ENCODE data around the gene RPRD1B. TPM values are rescaled to one million over a fixed set of nuclear protein-coding genes. Genes with fewer than 3 reads are reported as not detected.

The RPRD1B gene
- total and polyA plus RNA-seq, 7 donors: 10.2 to 31.9 (median 27.2) TPM

GRCh38 chr20:38012332-38012731 lies 21.2 kb upstream of the RPRD1B start:
- 97 to 98% methylated on average over 8 of the region's 8 CpGs for WGBS, 2 donors
- H3K36me3 ChIP-seq: peaks cover 7 to 50% (median 10%) of the 10 kb centered on the region in 4 donors

GRCh38 chr20:38013887-38014286 lies 19.7 kb upstream of the RPRD1B start:
- H3K9me3 ChIP-seq: peaks cover 0 to 6% (median 0%) of the 10 kb centered on the region in 4 donors
- intact Hi-C loops (cut with DNase I): no loop called here
- TF ChIP-seq POLR2A (IDR thresholded peaks at IDR 0.05): no peak
- TF ChIP-seq EP300 (IDR thresholded peaks at IDR 0.05): no peak
- no peak for TF ChIP-seq CTCF (IDR thresholded peaks at IDR 0.05)
- no peak for TF ChIP-seq POLR2AphosphoS5 (IDR thresholded peaks at IDR 0.05)
- H3K4me3 ChIP-seq: no peak overlapping the region
- no peak overlapping the region for H3K27ac ChIP-seq
- peaks cover 7 to 66% (median 19%) of the 10 kb centered on the region in 4 donors for H3K36me3 ChIP-seq
- no peaks in the 10 kb centered on the region for H3K4me1 ChIP-seq
- no peak for DNase-seq
- H3K27me3 ChIP-seq: no peaks in the 10 kb centered on the region
- 90 to 92% methylated on average over 2 of the region's 2 CpGs for WGBS, 2 donors

More at GRCh38 chr20:38012332-38012731, 21.2 kb upstream of the RPRD1B start:
- H3K4me3 ChIP-seq: no peak overlapping the region
- H3K27me3 ChIP-seq: no peaks in the 10 kb centered on the region
- intact Hi-C loops (cut with DNase I): no loop called here
- no peak overlapping the region for H3K27ac ChIP-seq
- DNase-seq: no peak
- peaks cover 0 to 1% (median 0%) of the 10 kb centered on the region in 4 donors for H3K9me3 ChIP-seq
- TF ChIP-seq CTCF (IDR thresholded peaks at IDR 0.05) (no peak), POLR2AphosphoS5 (IDR thresholded peaks at IDR 0.05) (no peak), POLR2A (IDR thresholded peaks at IDR 0.05) (no peak), EP300 (IDR thresholded peaks at IDR 0.05) (no peak)
- H3K4me1 ChIP-seq: no peaks in the 10 kb centered on the region

- Histone ChIP-seq H3K9me3 (peaks cover 0 to 6% (median 0%) of the 10 kb centered on the region in 4 donors), H3K4me1 (peaks cover 0 to 10% (median 2%) of the 10 kb centered on the region in 4 donors), H3K4me3 (no peak overlapping the region), H3K27me3 (no peaks in the 10 kb centered on the region), H3K36me3 (peaks cover 7 to 37% (median 14%) of the 10 kb centered on the region in 4 donors), H3K27ac (no peak overlapping the region)
- no peak for DNase-seq
- WGBS, 2 donors: 98 to 99% methylated on average over 1 of the region's 1 CpG
- intact Hi-C loops (cut with DNase I): no loop called here
- TF ChIP-seq POLR2AphosphoS5 (IDR thresholded peaks at IDR 0.05) (no peak), POLR2A (IDR thresholded peaks at IDR 0.05) (no peak)
Observed at GRCh38 chr20:38017959-38018358, 15.6 kb upstream of the RPRD1B start.

DNA sequence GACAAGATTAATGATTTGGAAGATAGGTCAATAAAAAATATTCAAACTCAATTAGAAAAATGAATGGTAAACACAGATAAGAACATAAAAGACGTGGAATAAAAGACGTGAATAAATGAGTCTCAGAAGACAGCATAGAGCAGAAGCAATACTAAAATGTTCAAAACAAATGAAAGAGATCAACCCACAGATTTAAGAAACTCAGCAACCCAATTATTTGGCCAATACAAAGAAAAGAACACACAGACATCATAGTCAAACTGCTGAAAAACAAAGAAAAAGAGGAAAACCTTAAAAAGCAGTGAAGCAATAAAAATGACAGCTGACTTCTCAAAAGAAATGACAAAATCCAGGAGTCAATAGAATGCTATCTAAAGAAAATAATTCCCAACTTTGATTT lies 15.2 kb upstream of the RPRD1B start:
- Histone ChIP-seq H3K4me1 (peaks cover 0 to 10% (median 2%) of the 10 kb centered on the region in 4 donors), H3K4me3 (no peak overlapping the region), H3K27me3 (no peaks in the 10 kb centered on the region), H3K27ac (no peak overlapping the region), H3K36me3 (peaks cover 3 to 32% (median 12%) of the 10 kb centered on the region in 4 donors), H3K9me3 (peaks cover 0 to 6% (median 0%) of the 10 kb centered on the region in 4 donors)
- no peak for DNase-seq
- intact Hi-C loops (cut with DNase I): no loop called here
- TF ChIP-seq EP300 (IDR thresholded peaks at IDR 0.05): no peak
- TF ChIP-seq CTCF (IDR thresholded peaks at IDR 0.05): no peak
- TF ChIP-seq POLR2AphosphoS5 (IDR thresholded peaks at IDR 0.05): no peak
- TF ChIP-seq POLR2A (IDR thresholded peaks at IDR 0.05): no peak
- WGBS, 2 donors: 98% methylated on average over 2 of the region's 2 CpGs

GRCh38 chr20:38021087-38021772 lies 12.3 kb upstream of the RPRD1B start:
- H3K27ac ChIP-seq: no peak overlapping the region

More at GRCh38 chr20:38021087-38021772, 12.3 kb upstream of the RPRD1B start:
- intact Hi-C loops (cut with DNase I): no loop called here
- Histone ChIP-seq H3K36me3 (peaks cover 0 to 25% (median 11%) of the 10 kb centered on the region in 4 donors), H3K4me1 (peaks cover 0 to 13% (median 2%) of the 10 kb centered on the region in 4 donors), H3K4me3 (no peak overlapping the region), H3K9me3 (peaks cover 0 to 6% (median 0%) of the 10 kb centered on the region in 4 donors), H3K27me3 (no peaks in the 10 kb centered on the region)
- 77% methylated on average over 2 of the region's 2 CpGs for WGBS, 2 donors
- DNase-seq: no peak
- TF ChIP-seq POLR2AphosphoS5 (IDR thresholded peaks at IDR 0.05) (no peak), CTCF (IDR thresholded peaks at IDR 0.05) (no peak), EP300 (IDR thresholded peaks at IDR 0.05) (no peak), POLR2A (IDR thresholded peaks at IDR 0.05) (no peak)

Data from sigmoid colon (tissue), 7 donors.